ENCODE measurements around the gene OR11H7.
"Not testable (repeated sequence)": the region's sequence is repeated elsewhere in the genome, so short reads cannot be mapped to it uniquely, and the experiment has no call there.

- TF ChIP-seq, protein P1, sequence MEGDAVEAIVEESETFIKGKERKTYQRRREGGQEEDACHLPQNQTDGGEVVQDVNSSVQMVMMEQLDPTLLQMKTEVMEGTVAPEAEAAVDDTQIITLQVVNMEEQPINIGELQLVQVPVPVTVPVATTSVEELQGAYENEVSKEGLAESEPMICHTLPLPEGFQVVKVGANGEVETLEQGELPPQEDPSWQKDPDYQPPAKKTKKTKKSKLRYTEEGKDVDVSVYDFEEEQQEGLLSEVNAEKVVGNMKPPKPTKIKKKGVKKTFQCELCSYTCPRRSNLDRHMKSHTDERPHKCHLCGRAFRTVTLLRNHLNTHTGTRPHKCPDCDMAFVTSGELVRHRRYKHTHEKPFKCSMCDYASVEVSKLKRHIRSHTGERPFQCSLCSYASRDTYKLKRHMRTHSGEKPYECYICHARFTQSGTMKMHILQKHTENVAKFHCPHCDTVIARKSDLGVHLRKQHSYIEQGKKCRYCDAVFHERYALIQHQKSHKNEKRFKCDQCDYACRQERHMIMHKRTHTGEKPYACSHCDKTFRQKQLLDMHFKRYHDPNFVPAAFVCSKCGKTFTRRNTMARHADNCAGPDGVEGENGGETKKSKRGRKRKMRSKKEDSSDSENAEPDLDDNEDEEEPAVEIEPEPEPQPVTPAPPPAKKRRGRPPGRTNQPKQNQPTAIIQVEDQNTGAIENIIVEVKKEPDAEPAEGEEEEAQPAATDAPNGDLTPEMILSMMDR (conservative IDR thresholded peaks at IDR 0.05; ENCODE audit: low read length), result not testable (repeated sequence)
- TF ChIP-seq EZH2phosphoT487 (IDR thresholded peaks at IDR 0.05; ENCODE audit: borderline replicate concordance, low read depth, low read length), result not testable (repeated sequence)
Observed at GRCh38 chr14:20235415-20235814, 6.6 kb downstream of the OR11H7 start.

Measured in OCI-LY7 (cell line).